ENCODE results near the gene TOR1AIP2.

Gene TOR1AIP2

DNA sequence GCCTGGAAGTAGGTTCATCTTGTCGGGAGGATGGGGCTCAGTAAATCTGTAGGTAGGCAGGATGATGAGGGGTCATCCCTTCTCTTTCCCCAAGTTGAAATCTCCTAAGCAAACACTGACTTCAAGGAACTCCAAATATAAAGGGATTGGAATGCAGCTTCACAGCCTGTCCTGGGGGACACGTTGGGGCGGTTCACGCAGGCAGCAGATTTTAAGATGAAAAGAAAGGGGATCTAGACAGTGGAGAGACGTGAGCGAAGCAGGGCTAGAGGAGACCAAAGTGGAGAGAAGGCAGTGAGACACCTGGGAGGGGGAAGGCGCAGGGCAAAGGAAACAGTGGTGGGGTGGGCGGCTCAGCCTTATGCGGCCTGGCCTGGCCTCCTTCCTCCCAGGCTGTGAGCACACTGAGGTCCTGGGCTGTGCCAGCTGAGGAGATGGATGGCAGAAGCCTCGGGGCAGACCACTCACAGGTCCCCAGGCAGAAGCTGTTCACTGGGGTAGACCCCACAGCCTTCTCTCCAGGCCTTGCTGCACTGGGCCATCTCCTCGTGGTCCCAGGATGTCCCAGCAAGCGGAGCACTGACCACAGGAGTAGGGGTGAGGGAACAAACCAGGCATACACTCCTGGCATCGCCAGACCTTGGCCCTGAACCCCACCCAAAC lies 51.7 kb downstream of the TOR1AIP2 start:
- H3K4me3 ChIP-seq (ENCODE audit: low read depth, low read length) = no peak overlapping the region
- DNase-seq (ENCODE audit: low read depth, low spot score) = no peak
- ChIA-PET POLR2A (no interaction called here), CTCF (interaction anchor here (6.7 kb wide), 1 partner anchor 12 kb away, joined by 53 read pairs; no protein-coding TSS in a partner anchor)
- TF ChIP-seq, protein P1, sequence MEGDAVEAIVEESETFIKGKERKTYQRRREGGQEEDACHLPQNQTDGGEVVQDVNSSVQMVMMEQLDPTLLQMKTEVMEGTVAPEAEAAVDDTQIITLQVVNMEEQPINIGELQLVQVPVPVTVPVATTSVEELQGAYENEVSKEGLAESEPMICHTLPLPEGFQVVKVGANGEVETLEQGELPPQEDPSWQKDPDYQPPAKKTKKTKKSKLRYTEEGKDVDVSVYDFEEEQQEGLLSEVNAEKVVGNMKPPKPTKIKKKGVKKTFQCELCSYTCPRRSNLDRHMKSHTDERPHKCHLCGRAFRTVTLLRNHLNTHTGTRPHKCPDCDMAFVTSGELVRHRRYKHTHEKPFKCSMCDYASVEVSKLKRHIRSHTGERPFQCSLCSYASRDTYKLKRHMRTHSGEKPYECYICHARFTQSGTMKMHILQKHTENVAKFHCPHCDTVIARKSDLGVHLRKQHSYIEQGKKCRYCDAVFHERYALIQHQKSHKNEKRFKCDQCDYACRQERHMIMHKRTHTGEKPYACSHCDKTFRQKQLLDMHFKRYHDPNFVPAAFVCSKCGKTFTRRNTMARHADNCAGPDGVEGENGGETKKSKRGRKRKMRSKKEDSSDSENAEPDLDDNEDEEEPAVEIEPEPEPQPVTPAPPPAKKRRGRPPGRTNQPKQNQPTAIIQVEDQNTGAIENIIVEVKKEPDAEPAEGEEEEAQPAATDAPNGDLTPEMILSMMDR (IDR thresholded peaks at IDR 0.05; ENCODE audit: insufficient read depth, low read length, missing control alignments) = no peak

DNA sequence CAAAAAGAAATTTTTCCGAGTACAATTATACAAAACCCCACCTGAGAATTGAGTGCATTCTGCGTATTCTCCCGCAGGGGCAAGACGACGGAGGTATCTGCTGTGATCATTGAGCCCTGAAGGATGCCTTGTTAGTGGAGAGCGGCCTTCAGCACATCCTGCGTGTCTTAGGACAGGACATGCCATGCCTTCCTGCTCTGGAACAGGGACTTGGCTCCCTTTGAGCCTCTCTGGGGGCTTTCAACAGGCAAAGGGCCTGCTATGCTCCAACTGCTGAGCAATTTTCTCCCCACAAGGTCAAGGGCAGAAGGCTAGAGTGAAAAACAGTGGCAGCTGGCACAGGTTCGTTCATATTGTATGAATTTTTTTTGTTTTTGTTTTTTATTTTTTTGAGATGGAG lies 52.4 kb downstream of the TOR1AIP2 start:
- TF ChIP-seq, protein P1 (IDR thresholded peaks at IDR 0.05; ENCODE audit: insufficient read depth, low read length, missing control alignments) = no peak
- ChIA-PET CTCF (interaction anchor here (3.7 kb wide), 1 partner anchor 11 kb away, joined by 28 read pairs; no protein-coding TSS in a partner anchor), POLR2A (no interaction called here)
- DNase-seq (ENCODE audit: low read depth, low spot score) = no peak
- no peak overlapping the region for H3K4me3 ChIP-seq (ENCODE audit: low read depth, low read length)

DNA sequence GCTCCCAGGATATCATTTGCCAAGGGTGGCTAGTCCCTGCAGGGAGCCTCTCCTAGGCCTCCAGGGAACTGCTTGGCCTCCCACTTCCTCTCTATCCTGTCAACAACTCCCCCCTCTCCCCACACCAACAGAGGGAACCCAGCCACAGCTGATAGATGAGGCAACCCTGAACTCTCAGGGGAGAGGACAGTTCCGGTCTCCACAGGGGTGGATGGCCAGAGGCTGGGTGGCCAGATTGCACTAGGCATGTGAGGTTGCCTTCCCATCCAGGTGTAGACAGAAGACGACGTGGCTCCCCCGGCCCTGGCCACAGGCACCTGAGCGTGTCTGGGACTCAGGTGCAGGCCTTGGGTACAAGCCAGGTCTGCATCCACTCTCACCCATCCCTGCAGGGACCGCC lies 53.3 kb downstream of the TOR1AIP2 start:
- no peak for DNase-seq (ENCODE audit: low read depth, low spot score)
- ChIA-PET POLR2A (no interaction called here), CTCF (interaction anchor here (1.1 to 7.8 kb wide), 4 partner anchors 10 to 119 kb away, joined by 3 to 89 read pairs (median 20); no protein-coding TSS in a partner anchor)
- TF ChIP-seq, protein P1 (IDR thresholded peaks at IDR 0.05; ENCODE audit: insufficient read depth, low read length, missing control alignments) = no peak
- H3K4me3 ChIP-seq (ENCODE audit: low read depth, low read length) = no peak overlapping the region

DNA sequence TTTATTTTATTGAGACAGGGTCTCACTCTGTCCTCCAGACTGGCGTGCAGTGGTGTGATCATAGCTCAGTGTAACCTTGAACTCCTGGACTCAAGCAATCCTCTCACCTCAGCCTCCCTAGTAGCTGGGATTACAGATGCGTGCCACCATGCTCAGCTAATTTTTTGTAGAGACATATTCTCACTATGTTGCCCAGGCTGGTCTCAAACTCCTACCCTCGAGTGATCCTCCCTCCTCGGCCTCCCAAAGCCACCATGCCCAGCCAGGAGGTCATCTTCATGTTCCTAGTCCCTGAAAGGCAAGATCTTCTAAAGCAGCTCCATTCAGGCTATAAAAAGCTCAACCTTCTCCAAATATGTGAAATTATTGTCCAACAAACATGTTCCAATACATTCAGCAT lies 53.9 kb downstream of the TOR1AIP2 start:
- ChIA-PET CTCF (interaction anchor here (1.1 to 7.8 kb wide), 4 partner anchors 9 to 118 kb away, joined by 3 to 89 read pairs (median 20); no protein-coding TSS in a partner anchor), POLR2A (no interaction called here)
- no peak overlapping the region for H3K4me3 ChIP-seq (ENCODE audit: low read depth, low read length)
- TF ChIP-seq, protein P1 (IDR thresholded peaks at IDR 0.05; ENCODE audit: insufficient read depth, low read length, missing control alignments) = no peak
- no peak for DNase-seq (ENCODE audit: low read depth, low spot score)

DNA sequence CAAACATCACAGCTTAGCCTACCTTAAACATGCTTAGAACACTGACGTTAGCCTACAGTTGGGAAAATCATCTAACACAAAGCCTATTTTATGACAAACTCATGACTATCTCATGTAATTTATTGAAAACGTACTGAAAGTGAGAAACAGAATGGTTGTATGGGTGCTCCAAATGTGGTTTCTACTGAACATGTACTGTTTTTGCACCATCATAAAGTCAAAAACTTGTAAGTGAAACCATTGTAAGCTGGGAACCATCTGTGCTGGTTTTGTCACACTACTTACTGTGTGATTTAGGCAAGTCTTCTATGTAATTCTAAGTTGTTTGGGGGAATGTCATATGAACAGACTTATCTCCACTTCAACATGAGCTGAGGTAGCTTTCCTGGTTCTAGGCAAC lies 55.5 kb downstream of the TOR1AIP2 start:
- DNase-seq (ENCODE audit: low read depth, low spot score) = no peak
- ChIA-PET CTCF (interaction anchor here (1.0 to 7.8 kb wide), 4 partner anchors 8 to 116 kb away, joined by 3 to 89 read pairs (median 20); no protein-coding TSS in a partner anchor), POLR2A (no interaction called here)
- no peak overlapping the region for H3K4me3 ChIP-seq (ENCODE audit: low read depth, low read length)
- TF ChIP-seq, protein P1 (IDR thresholded peaks at IDR 0.05; ENCODE audit: insufficient read depth, low read length, missing control alignments) = no peak

DNA sequence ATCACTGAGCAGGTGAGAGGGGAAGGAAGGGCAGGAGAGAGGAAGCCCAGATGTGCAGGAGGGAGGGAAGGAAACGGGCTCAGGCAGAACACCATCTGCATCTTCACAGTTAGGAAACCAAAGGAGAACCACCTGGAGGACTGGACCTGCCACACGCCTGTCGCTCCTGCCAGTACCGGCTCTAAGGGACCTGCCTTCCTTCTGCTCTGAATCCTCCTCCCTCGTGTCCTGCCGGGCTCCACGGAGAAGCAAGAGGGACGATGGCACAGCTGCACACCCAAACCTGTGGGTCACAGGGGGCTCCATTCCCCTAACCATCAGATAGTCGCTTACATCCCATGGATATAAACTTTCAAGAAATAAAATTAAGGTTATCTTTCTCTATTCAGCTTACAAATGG lies 56.1 kb downstream of the TOR1AIP2 start:
- TF ChIP-seq, protein P1 (IDR thresholded peaks at IDR 0.05; ENCODE audit: insufficient read depth, low read length, missing control alignments) = no peak
- ChIA-PET CTCF (interaction anchor here (1.0 to 7.8 kb wide), 4 partner anchors 7 to 116 kb away, joined by 3 to 89 read pairs (median 20); no protein-coding TSS in a partner anchor), POLR2A (no interaction called here)
- H3K4me3 ChIP-seq (ENCODE audit: low read depth, low read length) = no peak overlapping the region
- no peak for DNase-seq (ENCODE audit: low read depth, low spot score)
